HepG2 (cell line): ENCODE data around the gene IKZF2. TPM values are rescaled to one million over a fixed set of nuclear protein-coding genes. Genes with fewer than 3 reads are reported as not detected.

Experiments used
- ATAC-seq: fragments of 200-7000 bp; cut with Tn5 transposase; 3 replicates; pipeline ENCODE4 v1.9.1; 2020; ENCODE audit warnings: mild to moderate bottlenecking, moderate library complexity
- BruUV-seq: library from RNA; stranded (reverse); fragments of 400-500 nt; replicated peaks from 2 replicates; lab custom pipeline; 2021; lab: Mats Ljungman, UMichigan
- CTCF ChIA-PET: fragments of 300-600 bp; formaldehyde crosslinking; extraction: SDS; loops from one replicate; lab custom pipeline; 2021; ENCODE audit warnings: low total read pairs, inconsistent platforms, low intra/inter-chr PET ratio; lab: Yijun Ruan, JAX
- POLR2A ChIA-PET: fragments of 350-600 bp; sonication (Branson Sonifier 250); formaldehyde crosslinking; loops from one replicate; lab custom pipeline; 2020; ENCODE audit warnings: antibody characterized with exemption, inconsistent platforms; lab: Yijun Ruan, JAX
- DNase-seq: peaks from one replicate; pipeline ENCODE4 v3.0.0-alpha.2; 2015; ENCODE audit warnings: low spot score
- FAIRE-seq: peaks from 3 replicates; lab custom pipeline; 2011; peaks lifted over from hg19 to GRCh38; lab: Jason Lieb, UNC
- H2AFZ ChIP-seq: one replicate; pipeline ENCODE4 v1.6.1; 2011; ENCODE audit warnings: low read length, inconsistent platforms
- H3K27ac ChIP-seq: fragments of 300-600 bp; 3 replicates; pipeline ENCODE4 v1.8.0; 2011; ENCODE audit warnings: mixed run types, mild to moderate bottlenecking, mixed read lengths, low read length, inconsistent platforms; ENCODE audit not compliant: insufficient read depth; ENCODE audit errors: extremely low read length
- H3K27me3 ChIP-seq, 2 experiments: fragments of 200-600 bp in 1 of 2; 2 replicates in 1 of 2; 3 replicates in 1 of 2; pipeline versions ENCODE4 v1.6.0 to v1.8.0; 2011; ENCODE audit warnings: low read length in 2 of 2, mild to moderate bottlenecking in 2 of 2, moderate library complexity in 2 of 2, inconsistent platforms in 1 of 2; ENCODE audit not compliant: insufficient read depth in 2 of 2, control insufficient read depth in 1 of 2
- H3K36me3 ChIP-seq, 2 experiments: fragments of 200-600 bp in 1 of 2; replicated peaks in 1 of 2; 2 replicates in 1 of 2; 3 replicates in 1 of 2; pipeline versions ENCODE4 v1.5.1 to v1.8.0; 2011; ENCODE audit warnings: low read length in 2 of 2, inconsistent platforms in 1 of 2; ENCODE audit not compliant: insufficient read depth in 2 of 2, control insufficient read depth in 1 of 2
- H3K4me1 ChIP-seq: 2 replicates; pipeline ENCODE4 v1.5.1; 2012; ENCODE audit warnings: low read length, inconsistent platforms; ENCODE audit not compliant: insufficient read depth
- H3K4me2 ChIP-seq: 2 replicates; pipeline ENCODE4 v1.6.0; 2011; ENCODE audit warnings: low read depth, low read length, inconsistent platforms
- H3K4me3 ChIP-seq, 3 experiments: fragments of 200-600 bp in 1 of 3; sonication (generic), shearing (Covaris generic) in 1 of 3; replicated peaks in 1 of 3; 2 replicates each; pipeline ENCODE4 v1.5.1; 2011 to 2016; ENCODE audit warnings: low read length in 3 of 3, inconsistent platforms in 2 of 3, low read depth in 2 of 3, mild to moderate bottlenecking in 2 of 3, control low read depth in 1 of 3, mixed read lengths in 1 of 3; ENCODE audit not compliant: insufficient read depth in 1 of 3
- H3K79me2 ChIP-seq: one replicate; pipeline ENCODE4 v1.6.1; 2011; ENCODE audit warnings: low read length, inconsistent platforms; ENCODE audit not compliant: insufficient read depth
- H3K9ac ChIP-seq: 2 replicates; pipeline ENCODE4 v1.6.0; 2011; ENCODE audit warnings: mild to moderate bottlenecking, low read depth, low read length, inconsistent platforms; ENCODE audit not compliant: insufficient read depth
- H3K9me3 ChIP-seq: 2 replicates; pipeline ENCODE4 v1.5.1; 2012; ENCODE audit warnings: mild to moderate bottlenecking, low read length
- H4K20me1 ChIP-seq: 2 replicates; pipeline ENCODE4 v1.6.0; 2011; ENCODE audit warnings: inconsistent platforms, mild to moderate bottlenecking, low read length, moderate library complexity; ENCODE audit not compliant: insufficient read depth
- FIP1L1 ChIP-seq: fragments of 200-400 bp; formaldehyde crosslinking; IDR thresholded peaks from 2 replicates; pipeline ENCODE4 v1.6.1; 2018; ENCODE audit warnings: low read depth, mild to moderate bottlenecking, low read length, moderate library complexity, borderline replicate concordance; ENCODE audit not compliant: insufficient read depth
- GABPA ChIP-seq, 2 experiments: IDR thresholded peaks; 2 replicates each; pipeline ENCODE4 v1.6.1; 2011 to 2016; ENCODE audit warnings: low read depth in 2 of 2, low read length in 1 of 2, missing biosample characterization in 1 of 2, missing genetic modification characterization in 1 of 2
- HOXA9 ChIP-seq: sonication (generic); formaldehyde crosslinking; IDR thresholded peaks from 2 replicates; pipeline ENCODE4 v1.8.1; 2022; ENCODE audit warnings: missing genetic modification reagents, mild to moderate bottlenecking, moderate library complexity, borderline replicate concordance
- MXD3 ChIP-seq: IDR thresholded peaks from 2 replicates; pipeline ENCODE4 v1.6.1; 2016; ENCODE audit warnings: mild to moderate bottlenecking, missing biosample characterization, missing genetic modification reagents
- MZF1 ChIP-seq: sonication (generic); formaldehyde crosslinking; IDR thresholded peaks from 2 replicates; pipeline ENCODE4 v1.8.1; 2023; ENCODE audit warnings: mild to moderate bottlenecking, missing genetic modification reagents, borderline replicate concordance
- NFIC ChIP-seq: IDR thresholded peaks from 2 replicates; pipeline ENCODE4 v1.6.1; 2012; ENCODE audit warnings: mild to moderate bottlenecking, low read length, inconsistent platforms
- NRL ChIP-seq: sonication (generic); formaldehyde crosslinking; IDR thresholded peaks from 2 replicates; pipeline ENCODE4 v1.5.0; 2020; ENCODE audit warnings: missing genetic modification reagents, mild to moderate bottlenecking, moderate library complexity, borderline replicate concordance
- TP53 ChIP-seq: sonication (generic); formaldehyde crosslinking; conservative IDR thresholded peaks from 2 replicates; pipeline ENCODE4 v1.4.0; 2020; ENCODE audit warnings: missing genetic modification reagents
- ZFP36L1 ChIP-seq: sonication (generic); formaldehyde crosslinking; IDR thresholded peaks from 2 replicates; pipeline ENCODE4 v1.8.0; 2022; ENCODE audit warnings: mild to moderate bottlenecking, missing genetic modification reagents, moderate library complexity
- ZNF24 ChIP-seq: fragments of 450-650 bp; IDR thresholded peaks from 2 replicates; pipeline ENCODE4 v1.6.1; 2017; ENCODE audit warnings: antibody characterized with exemption, mild to moderate bottlenecking
- ZNF329 ChIP-seq: sonication (generic); formaldehyde crosslinking; IDR thresholded peaks from 2 replicates; pipeline ENCODE4 v1.9.0; 2021; ENCODE audit warnings: low read depth, mild to moderate bottlenecking, missing genetic modification reagents
- ZNF451 ChIP-seq: sonication (generic); formaldehyde crosslinking; IDR thresholded peaks from 2 replicates; pipeline ENCODE4 v1.5.0; 2020; ENCODE audit warnings: mild to moderate bottlenecking, missing genetic modification reagents
- ZNF850 ChIP-seq: sonication (generic); formaldehyde crosslinking; conservative IDR thresholded peaks from 2 replicates; pipeline ENCODE4 v1.9.0; 2021; ENCODE audit warnings: mild to moderate bottlenecking, missing genetic modification reagents
- WGBS: methylation state at CpG from one replicate; pipeline ENCODE4 v1.1.6; 2017; ENCODE audit warnings: low lambda C conversion rate; 5-methylcytosine and 5-hydroxymethylcytosine counted together
- in situ Hi-C: cut with HindIII; loops from 2 replicates; pipeline ENCODE4 v1.10.0; 2017; ENCODE audit warnings: low pct_unique_long_range_greater_than_20kb; ENCODE audit not compliant: extremely low pct_ligation_motif_present
- intact Hi-C: fragments of 100-400 bp; cut with micrococcal nuclease; formaldehyde crosslinking; loops from one replicate; pipeline ENCODE4 v1.10.0; 2022; ENCODE audit not compliant: unreplicated experiment
- polyA plus RNA-seq, 8 experiments: library from polyadenylated mRNA; depleted of rRNA in 3 of 8; stranded (reverse) in 7 of 8; unstranded in 1 of 8; fragments of >200 nt; fragmentation: Illumina TruSeq in 4 of 8; extraction: Trizol in 4 of 8; gene quantifications; 2 replicates each; pipeline versions ENCODE4 v1.2.1 to v1.2.3, GENCODE V29; 2011 to 2016; ENCODE audit warnings: low read depth in 4 of 8, missing spikeins in 1 of 8, mixed read lengths in 1 of 8; ENCODE audit not compliant: insufficient read depth in 1 of 8
- total RNA-seq, 5 experiments: library from RNA; depleted of rRNA; stranded (reverse); fragments of >200 nt; fragmentation: Illumina TruSeq; extraction: Trizol; gene quantifications; 2 replicates each; pipeline ENCODE4 v1.2.3, GENCODE V29; 2016; ENCODE audit warnings: low read depth in 1 of 5
- TF ChIP-seq, protein P1 (sequence below): sonication (generic); formaldehyde crosslinking; IDR thresholded peaks from 2 replicates; pipeline ENCODE4 v1.8.1; 2023; ENCODE audit warnings: mild to moderate bottlenecking, missing genetic modification reagents
- TF ChIP-seq, protein P2 (sequence below): sonication (generic); formaldehyde crosslinking; IDR thresholded peaks from 2 replicates; pipeline ENCODE4 v1.4.0; 2020; ENCODE audit warnings: missing genetic modification reagents, mild to moderate bottlenecking, borderline replicate concordance
- TF ChIP-seq, protein P3 (sequence below): sonication (generic); formaldehyde crosslinking; IDR thresholded peaks from 2 replicates; pipeline ENCODE4 v1.5.1; 2020; ENCODE audit warnings: missing genetic modification reagents, mild to moderate bottlenecking, borderline replicate concordance

The IKZF2 gene
- total and polyA plus RNA-seq, 2 of the 13 experiments (the other 11 are each of a cell fraction or from before 2014, with no cell fraction given), result 0.18 to 0.86 TPM

DNA sequence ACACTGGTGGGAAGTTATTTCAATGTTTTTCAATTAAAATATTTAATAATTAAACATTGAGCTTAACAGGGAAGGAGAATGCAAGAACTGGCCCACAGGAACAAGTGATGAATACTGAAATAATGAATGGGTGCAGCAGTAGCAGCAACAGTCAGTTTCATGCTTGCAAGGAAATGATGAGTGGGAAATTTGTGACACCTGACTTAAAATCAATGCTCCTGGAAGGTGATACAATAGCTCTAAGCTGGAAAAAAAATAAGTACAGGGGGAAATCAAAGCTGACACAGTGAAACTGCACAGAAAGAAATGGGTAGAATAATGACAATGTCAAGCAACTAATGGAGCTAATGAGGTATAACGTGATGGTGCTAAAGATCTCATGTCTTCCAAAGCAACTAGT, 184.5 kb downstream of the IKZF2 start (continued):
- TF ChIP-seq NRL (CRISPR knock-in tag), result no peak
- no peak for TF ChIP-seq ZFP36L1 (CRISPR knock-in tag)
- TF ChIP-seq HOXA9, result no peak
- TF ChIP-seq, protein P1, sequence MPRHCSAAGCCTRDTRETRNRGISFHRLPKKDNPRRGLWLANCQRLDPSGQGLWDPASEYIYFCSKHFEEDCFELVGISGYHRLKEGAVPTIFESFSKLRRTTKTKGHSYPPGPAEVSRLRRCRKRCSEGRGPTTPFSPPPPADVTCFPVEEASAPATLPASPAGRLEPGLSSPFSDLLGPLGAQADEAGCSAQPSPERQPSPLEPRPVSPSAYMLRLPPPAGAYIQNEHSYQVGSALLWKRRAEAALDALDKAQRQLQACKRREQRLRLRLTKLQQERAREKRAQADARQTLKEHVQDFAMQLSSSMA (CRISPR knock-in tag), result no peak
- TF ChIP-seq FIP1L1, result no peak
- TF ChIP-seq, protein P2, sequence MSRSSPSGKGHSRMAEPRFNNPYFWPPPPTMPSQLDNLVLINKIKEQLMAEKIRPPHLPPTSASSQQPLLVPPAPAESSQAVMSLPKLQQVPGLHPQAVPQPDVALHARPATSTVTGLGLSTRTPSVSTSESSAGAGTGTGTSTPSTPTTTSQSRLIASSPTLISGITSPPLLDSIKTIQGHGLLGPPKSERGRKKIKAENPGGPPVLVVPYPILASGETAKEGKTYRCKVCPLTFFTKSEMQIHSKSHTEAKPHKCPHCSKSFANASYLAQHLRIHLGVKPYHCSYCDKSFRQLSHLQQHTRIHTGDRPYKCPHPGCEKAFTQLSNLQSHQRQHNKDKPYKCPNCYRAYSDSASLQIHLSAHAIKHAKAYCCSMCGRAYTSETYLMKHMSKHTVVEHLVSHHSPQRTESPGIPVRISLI (CRISPR knock-in tag), result no peak
- TF ChIP-seq, protein P3, sequence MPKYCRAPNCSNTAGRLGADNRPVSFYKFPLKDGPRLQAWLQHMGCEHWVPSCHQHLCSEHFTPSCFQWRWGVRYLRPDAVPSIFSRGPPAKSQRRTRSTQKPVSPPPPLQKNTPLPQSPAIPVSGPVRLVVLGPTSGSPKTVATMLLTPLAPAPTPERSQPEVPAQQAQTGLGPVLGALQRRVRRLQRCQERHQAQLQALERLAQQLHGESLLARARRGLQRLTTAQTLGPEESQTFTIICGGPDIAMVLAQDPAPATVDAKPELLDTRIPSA (CRISPR knock-in tag), result no peak

- H3K4me3 ChIP-seq, result no peak overlapping the region
- in situ Hi-C loops, result no loop called here
- no peak overlapping the region for H3K4me2 ChIP-seq
- TF ChIP-seq ZNF451 (CRISPR knock-in tag), result no peak
- no peak for TF ChIP-seq NFIC
- no peak for TF ChIP-seq ZNF24
- TF ChIP-seq ZNF329 (CRISPR knock-in tag), result no peak
- TF ChIP-seq MXD3 (CRISPR knock-in tag), result no peak
- no peak for TF ChIP-seq MZF1 (CRISPR knock-in tag)
- TF ChIP-seq ZNF850 (CRISPR knock-in tag), result no peak
- TF ChIP-seq GABPA (IDR thresholded peaks at IDR 0.05; ENCODE audit: low read depth, low read length), result no peak
- TF ChIP-seq GABPA (CRISPR knock-in tag; IDR thresholded peaks at IDR 0.05; ENCODE audit: low read depth), result no peak
- no peak for TF ChIP-seq TP53 (CRISPR knock-in tag)
- TF ChIP-seq, all 625 proteins: peak for 0
- DNase-seq, result no peak
- ChIA-PET CTCF (no interaction called here), POLR2A (no interaction called here)
- Histone ChIP-seq H3K4me1 (no peaks in the 10 kb centered on the region), H3K27ac (no peak overlapping the region), H3K27me3 (no peaks in the 10 kb centered on the region), H2AFZ (no peak overlapping the region), H3K9me3 (no peaks in the 10 kb centered on the region), H3K79me2 (no peaks in the 10 kb centered on the region), H3K36me3 (no peaks in the 10 kb centered on the region), H4K20me1 (no peaks in the 10 kb centered on the region), H3K9ac (no peak overlapping the region)
- intact Hi-C loops, result no loop called here
- no peak for FAIRE-seq
- 0% methylated on average over 1 of the region's 1 CpG for WGBS
- no TSS peak for BruUV-seq
- no peak for ATAC-seq
These were observed 188.7 kb downstream of the IKZF2 start for GRCh38 chr2:212962691-212963090.
